Trophoblast cell (in vitro differentiated cells and primary cell): Measurements from ENCODE around the gene APOBEC3C.
"Not testable (repeated sequence)": the region's sequence is repeated elsewhere in the genome, so short reads cannot be mapped to it uniquely, and the experiment has no call there.

Experiments
- DNase-seq, 2 donors: peaks; one replicate each; pipeline ENCODE4 v3.0.0-alpha.2; 2016
- H2AFZ ChIP-seq: 2 replicates; pipeline ENCODE4 v1.6.1; 2013; ENCODE audit warnings: low read length, moderate library complexity, mild to moderate bottlenecking; ENCODE audit not compliant: insufficient read depth, poor library complexity
- H2AK5ac ChIP-seq: 2 replicates; pipeline ENCODE4 v1.6.1; 2013; ENCODE audit warnings: mild to moderate bottlenecking, low read length
- H2BK120ac ChIP-seq: 2 replicates; pipeline ENCODE4 v1.6.1; 2013; ENCODE audit warnings: low read length, mild to moderate bottlenecking, moderate library complexity; ENCODE audit not compliant: insufficient read depth, poor library complexity
- H2BK12ac ChIP-seq: 2 replicates; pipeline ENCODE4 v1.6.1; 2013; ENCODE audit warnings: mild to moderate bottlenecking, low read length, moderate library complexity
- H2BK5ac ChIP-seq: 2 replicates; pipeline ENCODE4 v1.6.1; 2013; ENCODE audit warnings: low read length, low read depth, moderate library complexity, mild to moderate bottlenecking; ENCODE audit not compliant: poor library complexity
- H3K14ac ChIP-seq: 2 replicates; pipeline ENCODE4 v1.6.1; 2013; ENCODE audit warnings: mild to moderate bottlenecking, low read length
- H3K18ac ChIP-seq: 2 replicates; pipeline ENCODE4 v1.6.1; 2013; ENCODE audit warnings: mild to moderate bottlenecking, low read length
- H3K23ac ChIP-seq: 2 replicates; pipeline ENCODE4 v1.6.1; 2013; ENCODE audit warnings: low read length
- H3K27ac ChIP-seq: 2 replicates; pipeline ENCODE4 v1.5.1; 2013; ENCODE audit warnings: low read depth, mild to moderate bottlenecking, inconsistent platforms, low read length, moderate library complexity
- H3K27me3 ChIP-seq: 2 replicates; pipeline ENCODE4 v1.6.1; 2013; ENCODE audit warnings: inconsistent platforms, mild to moderate bottlenecking, low read length, moderate library complexity; ENCODE audit not compliant: insufficient read depth
- H3K36me3 ChIP-seq, 2 experiments: 1 replicate in 1 of 2; 2 replicates in 1 of 2; pipeline ENCODE4 v1.6.1; 2013; ENCODE audit warnings: low read length in 2 of 2, mild to moderate bottlenecking in 2 of 2, moderate library complexity in 1 of 2; ENCODE audit not compliant: insufficient read depth in 2 of 2, control insufficient read depth in 1 of 2
- H3K4ac ChIP-seq: 2 replicates; pipeline ENCODE4 v1.6.1; 2013; ENCODE audit warnings: low read depth, mild to moderate bottlenecking, low read length, moderate library complexity
- H3K4me1 ChIP-seq, 2 experiments: 1 replicate in 1 of 2; 2 replicates in 1 of 2; pipeline ENCODE4 v1.6.1; 2013; ENCODE audit warnings: low read length in 2 of 2, mild to moderate bottlenecking in 2 of 2, moderate library complexity in 1 of 2; ENCODE audit not compliant: insufficient read depth in 2 of 2, control insufficient read depth in 1 of 2
- H3K4me2 ChIP-seq: 2 replicates; pipeline ENCODE4 v1.6.1; 2013; ENCODE audit warnings: inconsistent platforms, mild to moderate bottlenecking, low read length, moderate library complexity
- H3K4me3 ChIP-seq: 2 replicates; pipeline ENCODE4 v1.5.1; 2013; ENCODE audit warnings: mild to moderate bottlenecking, low read depth, low read length, inconsistent platforms
- H3K79me1 ChIP-seq: one replicate; pipeline ENCODE4 v1.6.1; 2013; ENCODE audit warnings: low read length
- H3K79me2 ChIP-seq: 2 replicates; pipeline ENCODE4 v1.6.1; 2013; ENCODE audit warnings: low read length, mild to moderate bottlenecking; ENCODE audit not compliant: control insufficient read depth, insufficient read depth, poor library complexity
- H3K9ac ChIP-seq: 2 replicates; pipeline ENCODE4 v1.6.1; 2013; ENCODE audit warnings: mild to moderate bottlenecking, low read length
- H3K9me3 ChIP-seq: 2 replicates; pipeline ENCODE4 v1.6.1; 2013; ENCODE audit warnings: low read depth, mild to moderate bottlenecking, control low read depth, inconsistent platforms, low read length; ENCODE audit not compliant: insufficient read depth
- H4K12ac ChIP-seq: 2 replicates; pipeline ENCODE4 v1.6.1; 2013; ENCODE audit warnings: low read depth, mild to moderate bottlenecking, low read length, moderate library complexity
- H4K8ac ChIP-seq: 2 replicates; pipeline ENCODE4 v1.6.1; 2013; ENCODE audit warnings: low read depth, mild to moderate bottlenecking, low read length, moderate library complexity
- H4K91ac ChIP-seq: one replicate; pipeline ENCODE4 v1.6.1; 2013; ENCODE audit warnings: low read depth, mild to moderate bottlenecking, low read length, moderate library complexity
- WGBS: extraction: QIAGEN DNeasy Blood & Tissue Kit; methylation state at CpG from one replicate; pipeline ENCODE4 v1.1.7; 2013; ENCODE audit warnings: missing lambda C conversion rate; ENCODE audit not compliant: insufficient read length, insufficient coverage; ENCODE audit errors: extremely low coverage; 5-methylcytosine and 5-hydroxymethylcytosine counted together

Gene APOBEC3C

DNA sequence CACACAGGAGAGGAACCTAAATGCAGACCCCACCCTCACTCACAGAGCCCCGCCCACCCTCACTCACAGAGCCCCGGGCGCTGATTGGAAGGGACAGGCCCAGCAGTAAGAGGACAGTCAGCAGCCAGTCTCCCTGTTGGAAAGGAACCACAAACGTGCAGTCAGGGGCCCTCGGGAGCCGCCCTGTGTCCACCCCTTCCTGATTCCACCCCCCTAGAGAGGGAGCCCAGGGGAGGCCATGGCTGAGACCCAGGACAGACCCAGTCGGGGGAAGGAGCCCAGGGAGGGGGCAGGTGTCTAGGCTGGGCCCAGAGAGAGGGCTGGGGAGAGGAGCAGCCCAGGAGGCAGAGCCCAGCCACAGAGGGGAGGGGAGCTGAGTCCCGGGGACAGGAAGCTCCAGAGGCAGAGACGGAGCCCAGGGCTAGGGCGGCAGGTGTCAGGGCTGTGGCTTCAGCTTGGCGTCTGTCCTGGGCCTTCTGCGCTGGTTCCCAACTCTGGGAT, 21.1 kb upstream of the APOBEC3C start:
- not testable (repeated sequence) for H3K4me3 ChIP-seq, H3K4me2 ChIP-seq, H2AK5ac ChIP-seq, H2BK120ac ChIP-seq, H2BK12ac ChIP-seq, H4K12ac ChIP-seq, H3K14ac ChIP-seq, H3K4me1 ChIP-seq, H3K18ac ChIP-seq, DNase-seq, H3K23ac ChIP-seq, H3K27ac ChIP-seq, H3K9ac ChIP-seq, H3K27me3 ChIP-seq, H4K91ac ChIP-seq, H3K79me2 ChIP-seq, H2BK5ac ChIP-seq, H4K8ac ChIP-seq, H3K4ac ChIP-seq, H3K36me3 ChIP-seq, H2AFZ ChIP-seq, H3K9me3 ChIP-seq, H3K79me1 ChIP-seq
- no CpG with 5 or more reads among the region's 12 CpGs for whole genome bisulfite sequencing

- Histone ChIP-seq H2BK120ac (no peak overlapping the region), H2BK12ac (no peak overlapping the region), H3K4me2 (no peak overlapping the region), H3K9me3 (peaks cover 11% of the 10 kb centered on the region), H4K12ac (no peak overlapping the region), H3K23ac (no peak overlapping the region), H4K8ac (no peak overlapping the region), H3K36me3 (no peaks in the 10 kb centered on the region), H4K91ac (no peak overlapping the region), H3K9ac (no peak overlapping the region), H3K27me3 (no peaks in the 10 kb centered on the region), H2BK5ac (no peak overlapping the region), H3K18ac (no peak overlapping the region), H3K14ac (no peak overlapping the region), H3K4ac (no peak overlapping the region), H3K4me1 (no peaks in the 10 kb centered on the region), H3K79me2 (no peaks in the 10 kb centered on the region), H2AK5ac (no peak overlapping the region), H2AFZ (no peak overlapping the region), H3K4me3 (no peak overlapping the region), H3K79me1 (no peaks in the 10 kb centered on the region), H3K27ac (no peak overlapping the region)
- WGBS, result no CpG with 5 or more reads among the region's 6 CpGs
- DNase-seq, result no peak
Observed at GRCh38 chr22:38996105-38996504, 18.0 kb upstream of the APOBEC3C start.

DNA sequence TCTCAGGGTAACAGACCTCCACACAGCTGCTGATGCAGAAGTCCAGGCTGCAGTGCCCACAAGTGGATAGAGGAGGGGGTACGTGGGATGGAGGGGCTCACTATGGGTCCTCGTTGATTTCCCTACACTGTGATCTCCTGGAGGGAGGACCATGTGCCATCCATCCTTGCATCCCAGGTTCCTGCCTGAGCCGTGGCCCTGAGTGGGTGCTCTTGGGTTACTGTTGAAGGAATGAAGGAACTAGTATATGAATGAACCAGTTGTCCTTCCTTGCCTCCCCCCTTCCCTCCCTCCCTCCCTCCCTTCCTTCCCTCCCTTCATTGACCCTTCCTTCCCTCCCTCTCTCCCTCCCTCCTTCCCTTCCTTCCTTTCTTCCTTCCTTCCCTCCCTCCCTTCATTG, 16.5 kb upstream of the APOBEC3C start:
- no peak overlapping the region for H2AFZ ChIP-seq
- no peak overlapping the region for H2BK12ac ChIP-seq
- peaks cover 11% of the 10 kb centered on the region for H3K9me3 ChIP-seq
- H2BK5ac ChIP-seq, result no peak overlapping the region
- H3K4me1 ChIP-seq, result no peaks in the 10 kb centered on the region
- no peak overlapping the region for H3K4me3 ChIP-seq
- no peaks in the 10 kb centered on the region for H3K79me1 ChIP-seq
- no peak overlapping the region for H4K8ac ChIP-seq
- no CpG with 5 or more reads among the region's 3 CpGs for WGBS
- H3K79me2 ChIP-seq, result no peaks in the 10 kb centered on the region
- no peak for DNase-seq
- H4K91ac ChIP-seq, result no peak overlapping the region
- H3K36me3 ChIP-seq, result no peaks in the 10 kb centered on the region
- no peak overlapping the region for H3K4me2 ChIP-seq
- no peak overlapping the region for H3K14ac ChIP-seq
- H3K27ac ChIP-seq, result no peak overlapping the region
- H3K4ac ChIP-seq, result no peak overlapping the region
- H2AK5ac ChIP-seq, result no peak overlapping the region
- H4K12ac ChIP-seq, result no peak overlapping the region
- no peak overlapping the region for H2BK120ac ChIP-seq
- no peak overlapping the region for H3K9ac ChIP-seq
- H3K27me3 ChIP-seq, result no peaks in the 10 kb centered on the region
- no peak overlapping the region for H3K23ac ChIP-seq
- H3K18ac ChIP-seq, result no peak overlapping the region

DNA sequence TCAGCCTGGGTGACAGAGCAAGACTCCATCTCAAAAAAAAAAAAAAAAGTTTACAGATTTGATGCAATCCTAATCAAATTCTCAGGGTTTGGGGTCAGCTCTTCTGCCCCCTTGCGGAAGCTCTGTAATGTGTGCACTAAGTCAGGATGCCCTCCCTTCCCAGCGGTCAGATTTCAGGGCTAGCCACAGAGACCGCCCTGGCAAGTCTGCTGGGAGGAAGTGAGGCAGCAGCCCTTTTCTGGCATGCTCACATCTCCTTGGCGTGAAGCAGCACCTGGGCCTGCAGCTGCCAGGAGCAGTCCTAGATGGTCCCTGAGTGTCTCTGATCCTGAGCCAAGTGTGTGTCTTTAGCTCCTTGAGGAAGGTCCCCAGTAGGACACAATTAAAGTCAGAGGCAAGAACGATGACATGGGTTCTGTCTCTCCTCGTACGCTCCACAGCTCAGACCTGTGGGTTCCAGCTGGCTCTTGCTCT, 10.9 kb upstream of the APOBEC3C start:
- Histone ChIP-seq H3K27ac (no peak overlapping the region), H3K14ac (no peak overlapping the region), H3K9me3 (peaks cover 5% of the 10 kb centered on the region), H2BK5ac (no peak overlapping the region), H4K12ac (no peak overlapping the region), H3K79me1 (no peaks in the 10 kb centered on the region), H3K79me2 (no peaks in the 10 kb centered on the region), H3K4me3 (no peak overlapping the region), H3K36me3 (no peaks in the 10 kb centered on the region), H4K8ac (no peak overlapping the region), H3K18ac (no peak overlapping the region), H3K27me3 (no peaks in the 10 kb centered on the region), H2BK12ac (no peak overlapping the region), H3K9ac (no peak overlapping the region), H2AK5ac (no peak overlapping the region), H2AFZ (no peak overlapping the region), H3K4me2 (no peak overlapping the region), H2BK120ac (no peak overlapping the region), H3K4me1 (peaks cover 0 to 2% of the 10 kb centered on the region in 2 experiments), H3K4ac (no peak overlapping the region), H3K23ac (no peak overlapping the region), H4K91ac (no peak overlapping the region)
- peak; percentile 50 to 73 for DNase-seq
- WGBS, result no CpG with 5 or more reads among the region's 7 CpGs
